Panc1 (cell line): ENCODE data around the gene OSTF1. TPM values are rescaled to one million over a fixed set of nuclear protein-coding genes. Genes with fewer than 3 reads are reported as not detected.

Source experiments
- ATAC-seq: fragments of 200-7000 bp; cut with Tn5 transposase; 2 replicates; pipeline ENCODE4 v1.9.1; 2020; ENCODE audit warnings: mild to moderate bottlenecking, moderate library complexity
- BruUV-seq: library from RNA; stranded (reverse); fragments of 400-500 nt; replicated peaks from 2 replicates; lab custom pipeline; 2021; lab: Mats Ljungman, UMichigan
- CTCF ChIA-PET: fragments of 300-600 bp; sonication (Branson Sonifier 250); formaldehyde crosslinking; loops from one replicate; lab custom pipeline; 2022; ENCODE audit warnings: antibody characterized with exemption; lab: Charles Lee
- POLR2A ChIA-PET: fragments of 300-600 bp; sonication (Branson Sonifier 250); formaldehyde crosslinking; loops from one replicate; lab custom pipeline; 2022; ENCODE audit warnings: antibody characterized with exemption; lab: Charles Lee
- DNase-seq: peaks from one replicate; pipeline ENCODE4 v3.0.0-alpha.2; 2010; ENCODE audit warnings: low read depth, low spot score
- H3K27ac ChIP-seq: 2 replicates; pipeline ENCODE4 v1.5.1; 2011; ENCODE audit warnings: mild to moderate bottlenecking, low read length, inconsistent platforms
- H3K27me3 ChIP-seq: fragments of 200-500 bp; sonication (Bioruptor generic); 2 replicates; pipeline ENCODE4 v1.6.0; 2014; ENCODE audit warnings: low read length, inconsistent platforms; ENCODE audit not compliant: control insufficient read depth, insufficient read depth
- H3K36me3 ChIP-seq: fragments of 200-500 bp; sonication (Bioruptor generic); 2 replicates; pipeline ENCODE4 v1.5.1; 2014; ENCODE audit warnings: inconsistent platforms, mild to moderate bottlenecking, low read length, moderate library complexity; ENCODE audit not compliant: control insufficient read depth, insufficient read depth
- H3K4me1 ChIP-seq: 2 replicates; pipeline ENCODE4 v1.5.1; 2011; ENCODE audit warnings: inconsistent platforms, mild to moderate bottlenecking, low read length, moderate library complexity; ENCODE audit not compliant: control insufficient read depth, insufficient read depth
- H3K4me3 ChIP-seq, 2 experiments: 2 replicates each; pipeline ENCODE4 v1.5.1; 2011 to 2012; ENCODE audit warnings: low read depth in 2 of 2, low read length in 2 of 2, mild to moderate bottlenecking in 2 of 2, inconsistent platforms in 1 of 2, moderate library complexity in 1 of 2
- H3K9me3 ChIP-seq: fragments of 200-500 bp; sonication (Bioruptor generic); 2 replicates; pipeline ENCODE4 v1.5.1; 2014; ENCODE audit warnings: low read depth, mild to moderate bottlenecking, inconsistent platforms, low read length, moderate library complexity; ENCODE audit not compliant: control insufficient read depth, insufficient read depth
- CTCF ChIP-seq: fragments of 450-650 bp; IDR thresholded peaks from 2 replicates; pipeline ENCODE4 v1.5.1; 2017; ENCODE audit warnings: mild to moderate bottlenecking
- POLR2AphosphoS5 ChIP-seq: IDR thresholded peaks from 2 replicates; pipeline ENCODE4 v1.6.1; 2012; ENCODE audit warnings: mild to moderate bottlenecking, low read depth, low read length, moderate library complexity
- SIN3A ChIP-seq: IDR thresholded peaks from 2 replicates; pipeline ENCODE4 v1.6.1; 2012; ENCODE audit warnings: low read depth, mild to moderate bottlenecking, low read length, moderate library complexity, borderline replicate concordance; ENCODE audit not compliant: insufficient read depth
- TCF7L2 ChIP-seq: IDR thresholded peaks from 2 replicates; pipeline ENCODE4 v1.6.1; 2011; ENCODE audit warnings: mild to moderate bottlenecking, low read depth, low read length, inconsistent platforms
- in situ Hi-C: cut with HindIII; loops from 2 replicates; pipeline ENCODE4 v1.10.0; 2016; ENCODE audit warnings: low sequenced_read_pairs, low pct_unique_long_range_greater_than_20kb
- intact Hi-C: fragments of 100-400 bp; cut with micrococcal nuclease; formaldehyde crosslinking; loops from one replicate; pipeline ENCODE4 v1.10.0; 2022; ENCODE audit not compliant: unreplicated experiment
- total RNA-seq: library from RNA; stranded (reverse); gene quantifications from one replicate; pipeline ENCODE4 v1.2.1, GENCODE V29; 2021; ENCODE audit not compliant: unreplicated experiment
- TF ChIP-seq, protein P1 (sequence below), 2 experiments: IDR thresholded peaks; 2 replicates each; pipeline ENCODE4 v1.6.1; 2011 to 2012; ENCODE audit warnings: low read depth in 2 of 2, control low read depth in 1 of 2, low read length in 1 of 2, mild to moderate bottlenecking in 1 of 2, moderate library complexity in 1 of 2; ENCODE audit not compliant: insufficient read depth in 1 of 2

Gene OSTF1
- total RNA-seq, 1 experiment from 2014 or later = 24.6 TPM

GRCh38 chr9:75128535-75128934 lies 40.2 kb downstream of the OSTF1 start:
- H3K27ac ChIP-seq = no peak overlapping the region
- CTCF ChIA-PET = no interaction called here
- DNase-seq (no peak), ATAC-seq (no peak)
- H3K27me3 ChIP-seq = no peaks in the 10 kb centered on the region
- H3K4me1 ChIP-seq = no peaks in the 10 kb centered on the region
- no TSS peak for BruUV-seq
- H3K36me3 ChIP-seq = no peaks in the 10 kb centered on the region
- intact Hi-C loops = no loop called here
- POLR2A ChIA-PET = no interaction called here
- TF ChIP-seq TCF7L2 (no peak), SIN3A (no peak), CTCF (no peak), POLR2AphosphoS5 (no peak)
- TF ChIP-seq, protein P1, sequence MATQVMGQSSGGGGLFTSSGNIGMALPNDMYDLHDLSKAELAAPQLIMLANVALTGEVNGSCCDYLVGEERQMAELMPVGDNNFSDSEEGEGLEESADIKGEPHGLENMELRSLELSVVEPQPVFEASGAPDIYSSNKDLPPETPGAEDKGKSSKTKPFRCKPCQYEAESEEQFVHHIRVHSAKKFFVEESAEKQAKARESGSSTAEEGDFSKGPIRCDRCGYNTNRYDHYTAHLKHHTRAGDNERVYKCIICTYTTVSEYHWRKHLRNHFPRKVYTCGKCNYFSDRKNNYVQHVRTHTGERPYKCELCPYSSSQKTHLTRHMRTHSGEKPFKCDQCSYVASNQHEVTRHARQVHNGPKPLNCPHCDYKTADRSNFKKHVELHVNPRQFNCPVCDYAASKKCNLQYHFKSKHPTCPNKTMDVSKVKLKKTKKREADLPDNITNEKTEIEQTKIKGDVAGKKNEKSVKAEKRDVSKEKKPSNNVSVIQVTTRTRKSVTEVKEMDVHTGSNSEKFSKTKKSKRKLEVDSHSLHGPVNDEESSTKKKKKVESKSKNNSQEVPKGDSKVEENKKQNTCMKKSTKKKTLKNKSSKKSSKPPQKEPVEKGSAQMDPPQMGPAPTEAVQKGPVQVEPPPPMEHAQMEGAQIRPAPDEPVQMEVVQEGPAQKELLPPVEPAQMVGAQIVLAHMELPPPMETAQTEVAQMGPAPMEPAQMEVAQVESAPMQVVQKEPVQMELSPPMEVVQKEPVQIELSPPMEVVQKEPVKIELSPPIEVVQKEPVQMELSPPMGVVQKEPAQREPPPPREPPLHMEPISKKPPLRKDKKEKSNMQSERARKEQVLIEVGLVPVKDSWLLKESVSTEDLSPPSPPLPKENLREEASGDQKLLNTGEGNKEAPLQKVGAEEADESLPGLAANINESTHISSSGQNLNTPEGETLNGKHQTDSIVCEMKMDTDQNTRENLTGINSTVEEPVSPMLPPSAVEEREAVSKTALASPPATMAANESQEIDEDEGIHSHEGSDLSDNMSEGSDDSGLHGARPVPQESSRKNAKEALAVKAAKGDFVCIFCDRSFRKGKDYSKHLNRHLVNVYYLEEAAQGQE (IDR thresholded peaks at IDR 0.05; ENCODE audit: insufficient read depth in 1 of 2, low read depth in 2 of 2, low read length in 1 of 2) = no peak
- H3K9me3 ChIP-seq = no peaks in the 10 kb centered on the region
- in situ Hi-C loops = no loop called here
- no peak overlapping the region for H3K4me3 ChIP-seq

GRCh38 chr9:75130172-75130571 lies 41.9 kb downstream of the OSTF1 start:
- Histone ChIP-seq H3K4me1 (no peaks in the 10 kb centered on the region), H3K27me3 (no peaks in the 10 kb centered on the region), H3K27ac (no peak overlapping the region), H3K4me3 (no peak overlapping the region), H3K36me3 (no peaks in the 10 kb centered on the region), H3K9me3 (no peaks in the 10 kb centered on the region)
- no TSS peak for BruUV-seq
- DNase-seq = no peak
- ChIA-PET CTCF (no interaction called here), POLR2A (no interaction called here)
- ATAC-seq = no peak
- intact Hi-C loops = no loop called here
- TF ChIP-seq CTCF = no peak
- no peak for TF ChIP-seq TCF7L2
- TF ChIP-seq SIN3A = no peak
- TF ChIP-seq, protein P1 (IDR thresholded peaks at IDR 0.05; ENCODE audit: insufficient read depth in 1 of 2, low read depth in 2 of 2, low read length in 1 of 2) = no peak
- TF ChIP-seq POLR2AphosphoS5 = no peak
- in situ Hi-C loops = no loop called here
